Fibroblast of mammary gland (primary cell): ENCODE data around the gene ETNK2.
A peak's percentile ranks its signal among the peaks of the same experiment; 100 is the strongest.

Source experiments
- DNase-seq: peaks from one replicate; pipeline ENCODE4 v3.0.0-alpha.2; 2010; ENCODE audit warnings: low read depth
- H3K4me3 ChIP-seq: 2 replicates; pipeline ENCODE4 v1.5.1; 2011; ENCODE audit warnings: low read depth, mild to moderate bottlenecking, low read length, moderate library complexity; ENCODE audit not compliant: control insufficient read depth
- TF ChIP-seq, protein P1 (sequence below): conservative IDR thresholded peaks from 2 replicates; pipeline ENCODE4 v1.5.1; 2011; ENCODE audit warnings: low read depth, low read length, inconsistent platforms; ENCODE audit not compliant: control insufficient read depth, insufficient read depth

The ETNK2 gene

DNA sequence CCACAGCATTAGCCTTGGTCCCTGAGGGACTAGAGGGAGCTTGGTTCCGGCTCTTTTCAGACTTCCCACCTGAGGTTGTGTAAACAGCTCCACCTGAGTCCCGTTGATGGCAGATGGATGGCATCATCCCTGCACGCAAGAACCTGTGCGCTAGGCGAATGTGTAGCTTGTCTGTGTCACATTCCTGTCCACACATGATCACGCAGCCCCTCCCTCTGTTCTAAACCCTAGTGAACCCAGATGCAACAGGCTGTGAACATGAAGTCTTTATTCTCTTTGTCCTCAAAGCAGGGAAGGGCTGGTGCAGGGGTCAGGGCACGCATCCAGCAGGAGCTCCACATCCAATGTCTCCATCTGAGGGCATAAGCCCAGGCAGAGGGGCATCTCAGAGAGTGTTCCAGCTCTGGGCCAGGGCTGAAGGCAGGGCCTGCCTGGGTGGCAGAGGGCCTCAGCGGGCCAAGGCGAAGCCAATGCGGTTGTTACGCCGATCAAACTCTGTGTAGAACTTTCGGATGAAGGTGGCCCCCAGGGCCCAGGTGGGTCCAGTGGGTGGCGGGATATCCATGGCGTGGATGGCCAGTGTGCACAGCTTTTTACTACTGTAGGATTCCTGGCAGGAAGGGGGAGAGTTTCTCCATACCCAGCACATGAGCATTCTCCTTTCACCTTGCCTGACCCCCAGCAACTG lies 2.9 kb upstream of the ETNK2 start:
- DNase-seq = no peak
- TF ChIP-seq, protein P1, sequence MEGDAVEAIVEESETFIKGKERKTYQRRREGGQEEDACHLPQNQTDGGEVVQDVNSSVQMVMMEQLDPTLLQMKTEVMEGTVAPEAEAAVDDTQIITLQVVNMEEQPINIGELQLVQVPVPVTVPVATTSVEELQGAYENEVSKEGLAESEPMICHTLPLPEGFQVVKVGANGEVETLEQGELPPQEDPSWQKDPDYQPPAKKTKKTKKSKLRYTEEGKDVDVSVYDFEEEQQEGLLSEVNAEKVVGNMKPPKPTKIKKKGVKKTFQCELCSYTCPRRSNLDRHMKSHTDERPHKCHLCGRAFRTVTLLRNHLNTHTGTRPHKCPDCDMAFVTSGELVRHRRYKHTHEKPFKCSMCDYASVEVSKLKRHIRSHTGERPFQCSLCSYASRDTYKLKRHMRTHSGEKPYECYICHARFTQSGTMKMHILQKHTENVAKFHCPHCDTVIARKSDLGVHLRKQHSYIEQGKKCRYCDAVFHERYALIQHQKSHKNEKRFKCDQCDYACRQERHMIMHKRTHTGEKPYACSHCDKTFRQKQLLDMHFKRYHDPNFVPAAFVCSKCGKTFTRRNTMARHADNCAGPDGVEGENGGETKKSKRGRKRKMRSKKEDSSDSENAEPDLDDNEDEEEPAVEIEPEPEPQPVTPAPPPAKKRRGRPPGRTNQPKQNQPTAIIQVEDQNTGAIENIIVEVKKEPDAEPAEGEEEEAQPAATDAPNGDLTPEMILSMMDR = no peak
- no peak overlapping the region for H3K4me3 ChIP-seq

DNA sequence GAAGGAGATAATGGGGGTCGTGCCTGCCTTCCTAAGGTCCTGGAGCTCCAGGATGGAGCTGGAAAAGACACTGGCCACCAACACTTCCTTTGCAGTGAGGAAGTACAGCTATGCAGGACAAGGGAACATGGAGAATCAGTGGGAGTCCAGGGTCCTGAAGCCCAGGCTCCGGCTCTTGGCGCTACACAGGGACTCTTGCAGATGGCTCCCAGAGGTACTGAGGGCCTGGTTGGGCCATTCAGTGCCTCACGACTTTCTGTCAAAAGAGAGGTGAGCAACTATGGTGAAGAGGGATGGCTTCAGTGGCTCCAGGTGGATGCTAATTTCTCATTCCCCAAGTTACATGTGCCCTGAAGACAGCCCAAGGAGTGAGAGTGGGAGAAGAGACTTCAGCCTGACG lies 1.8 kb upstream of the ETNK2 start:
- DNase-seq = no peak
- TF ChIP-seq, protein P1 = no peak
- H3K4me3 ChIP-seq = no peak overlapping the region

DNA sequence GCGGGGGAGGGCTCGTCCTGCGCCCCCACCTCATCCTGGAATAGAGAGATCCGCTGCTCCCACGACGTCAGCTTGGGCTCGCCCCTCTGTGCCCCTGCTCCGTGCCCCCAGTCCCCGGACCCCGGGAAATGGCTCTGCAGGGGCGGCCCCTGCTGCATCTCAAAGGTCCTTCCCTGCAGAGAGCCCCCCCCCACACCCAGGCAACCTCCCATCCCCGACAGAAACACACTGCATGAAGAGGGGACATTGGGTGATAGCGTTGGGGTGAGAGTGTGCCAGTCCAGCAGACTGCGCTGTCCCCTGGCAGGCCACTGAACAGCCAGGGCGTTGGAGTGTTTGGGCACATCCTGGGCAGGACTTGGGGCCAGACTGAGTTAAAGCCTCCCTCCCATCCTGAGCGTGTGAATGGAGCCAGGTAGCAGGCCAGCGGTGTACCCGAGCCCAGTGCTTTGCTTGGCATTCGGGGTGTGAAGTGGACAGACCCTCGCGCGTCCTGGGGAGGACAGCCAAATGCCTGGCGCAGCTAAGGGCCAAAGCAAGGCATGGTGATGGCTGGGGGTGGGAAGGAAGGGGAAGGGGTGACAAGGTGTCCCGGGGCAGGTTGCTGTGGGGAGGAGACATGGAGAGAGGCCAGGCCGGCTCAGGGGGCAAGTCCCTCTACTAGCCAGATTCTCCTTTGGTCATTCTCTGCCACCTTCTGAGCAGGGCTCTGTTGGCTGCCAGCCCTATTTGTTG lies 633 bp upstream of the ETNK2 start:
- TF ChIP-seq, protein P1 = no peak
- H3K4me3 ChIP-seq = peak overlapping the region; percentile 38
- no peak for DNase-seq

DNA sequence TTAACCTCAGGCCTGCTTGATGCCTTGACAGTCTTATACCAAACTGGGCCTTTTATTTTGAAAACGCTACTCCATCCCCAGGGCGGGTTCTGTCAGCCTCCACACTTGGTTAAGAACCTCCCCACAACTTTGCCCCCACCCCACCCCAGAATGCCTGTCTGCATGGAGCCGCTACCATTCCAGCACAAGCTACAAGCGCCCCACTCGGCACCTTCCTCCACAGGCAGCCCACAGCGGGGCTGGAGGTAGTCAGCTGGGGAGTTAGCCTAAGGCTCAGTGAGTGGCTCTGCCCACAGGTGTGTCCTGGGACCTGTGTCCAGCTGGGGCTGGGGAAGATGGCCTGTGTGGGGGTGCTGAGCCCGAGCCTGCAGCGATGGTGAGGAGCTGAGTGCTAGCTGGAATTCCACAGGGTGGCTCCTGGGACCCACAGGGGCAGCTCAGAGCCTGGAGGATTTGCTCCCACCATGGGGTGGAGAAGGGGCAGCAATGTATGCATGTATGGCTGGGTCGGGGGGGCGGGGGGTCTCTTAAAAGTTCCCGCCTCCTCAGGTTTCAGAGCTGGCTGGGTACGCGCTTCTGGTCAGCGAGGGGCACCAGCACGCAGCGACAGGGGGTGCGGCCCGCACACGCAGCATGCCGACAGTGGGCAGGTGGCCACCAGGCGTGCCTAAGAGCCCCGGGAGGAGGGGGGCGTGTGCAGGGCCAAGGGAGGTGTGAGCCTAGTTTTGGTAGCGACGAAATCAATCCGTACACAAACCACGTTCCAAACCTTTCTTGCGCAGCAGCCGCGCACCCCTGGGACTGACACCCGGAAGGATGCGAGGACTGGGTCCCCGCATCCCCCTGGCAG lies 917 bp downstream of the ETNK2 start:
- H3K4me3 ChIP-seq = peak overlapping the region; percentile 43
- TF ChIP-seq, protein P1 = no peak
- no peak for DNase-seq

DNA sequence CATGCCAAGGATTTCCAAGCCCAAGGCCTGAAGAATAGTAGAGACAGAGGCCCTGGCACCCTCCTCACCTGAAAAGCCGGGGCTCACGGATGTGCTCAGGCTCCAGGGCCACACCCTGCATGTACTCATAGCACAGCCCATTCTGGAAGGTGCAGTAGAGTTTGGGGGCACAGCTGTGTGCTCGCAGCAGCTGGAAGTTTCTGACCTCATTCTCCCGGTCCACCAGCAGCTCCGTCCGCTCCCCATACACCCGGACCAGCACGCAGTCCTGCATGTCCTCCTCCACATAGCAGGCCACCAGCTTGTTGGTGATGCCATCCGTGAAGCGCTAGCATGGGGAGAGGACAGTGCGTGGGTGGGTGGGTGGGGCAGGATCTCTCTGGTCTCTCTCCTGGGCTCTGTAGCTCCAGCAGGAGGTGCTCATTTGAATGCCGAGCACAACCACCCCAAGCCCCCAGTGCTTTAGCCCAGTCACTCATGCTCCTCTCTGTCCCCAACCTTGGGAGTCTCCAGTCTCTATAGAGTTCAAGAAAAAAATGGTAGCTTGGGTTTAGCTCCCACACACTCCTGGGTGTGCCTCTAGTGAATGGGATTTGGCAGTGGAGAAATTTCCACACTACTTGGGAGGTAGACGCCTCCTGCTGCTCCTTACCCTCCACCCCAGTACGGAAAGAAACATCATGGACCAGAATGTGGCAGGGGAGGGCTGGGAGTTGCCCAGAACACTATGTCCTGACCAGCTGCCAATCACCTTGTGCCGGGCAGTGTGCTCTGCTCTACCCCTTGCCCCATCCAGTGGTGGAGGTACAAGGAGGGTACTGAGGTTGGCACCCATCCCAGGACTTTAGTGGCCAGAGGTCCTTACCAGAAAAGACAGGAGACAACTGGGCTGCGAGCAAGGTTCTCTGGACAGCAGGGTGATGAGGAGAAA lies 1.9 kb downstream of the ETNK2 start:
- TF ChIP-seq, protein P1 = no peak
- no peak overlapping the region for H3K4me3 ChIP-seq
- DNase-seq = no peak

DNA sequence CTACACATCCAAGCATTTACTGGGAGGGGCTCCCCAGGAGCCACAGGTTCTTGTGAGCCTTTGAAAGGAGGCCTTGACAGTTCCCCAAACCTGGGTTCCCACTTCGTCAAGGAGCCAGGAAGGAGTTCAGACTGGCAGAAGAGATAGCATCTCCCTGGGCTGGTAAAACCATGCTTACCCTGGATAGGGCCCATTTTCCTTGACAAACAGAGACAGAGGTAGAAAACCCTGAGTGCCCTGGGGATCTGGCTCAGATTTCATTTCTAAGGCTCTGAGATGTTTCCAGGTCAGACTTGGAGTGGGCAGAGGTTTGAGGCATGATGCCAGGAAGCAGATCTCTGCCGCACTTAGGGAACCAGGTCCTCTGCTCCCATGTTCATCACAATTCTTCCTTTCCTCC lies 2.7 kb downstream of the ETNK2 start:
- H3K4me3 ChIP-seq = no peak overlapping the region
- no peak for DNase-seq
- TF ChIP-seq, protein P1 = no peak
